GM12872 (cell line): Measurements from ENCODE around the gene RHBDD3.

Experiments
- TF ChIP-seq, protein P1 (sequence below): IDR thresholded peaks from 3 replicates; pipeline ENCODE4 v1.5.1; 2011; ENCODE audit warnings: low read depth, mild to moderate bottlenecking, low read length, moderate library complexity; ENCODE audit not compliant: insufficient read depth

RHBDD3 gene

DNA sequence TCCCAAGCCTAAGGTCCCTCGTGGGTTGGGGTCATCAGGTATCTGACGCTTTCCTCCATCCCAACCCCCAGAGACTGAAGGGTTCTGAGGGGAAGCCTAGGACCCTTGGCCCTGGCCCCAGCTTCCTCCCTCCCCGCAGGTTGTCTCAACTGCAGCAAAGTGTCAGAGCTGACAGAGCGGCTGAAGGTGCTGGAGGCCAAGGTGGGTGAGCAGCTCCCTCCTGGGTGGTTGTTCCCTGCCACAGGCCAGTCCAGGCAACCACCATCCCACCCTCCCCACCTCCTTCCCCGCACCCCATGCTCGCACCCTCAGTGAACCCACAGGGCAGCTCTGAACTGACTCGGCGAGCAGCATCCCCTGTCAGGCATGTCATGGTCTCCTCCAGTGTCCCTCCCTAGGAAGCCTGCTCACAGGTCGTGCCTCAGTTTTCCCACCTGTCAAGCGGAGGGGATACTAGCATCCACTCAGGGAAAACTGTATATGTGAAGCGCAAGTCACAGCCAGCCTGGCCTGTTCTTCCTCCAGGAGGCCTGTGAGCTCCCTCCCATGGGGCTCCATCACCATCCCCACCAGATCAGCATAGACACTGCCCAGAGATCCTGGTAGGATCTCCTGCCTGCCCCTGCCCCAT lies 41.3 kb downstream of the RHBDD3 start:
- TF ChIP-seq, protein P1, sequence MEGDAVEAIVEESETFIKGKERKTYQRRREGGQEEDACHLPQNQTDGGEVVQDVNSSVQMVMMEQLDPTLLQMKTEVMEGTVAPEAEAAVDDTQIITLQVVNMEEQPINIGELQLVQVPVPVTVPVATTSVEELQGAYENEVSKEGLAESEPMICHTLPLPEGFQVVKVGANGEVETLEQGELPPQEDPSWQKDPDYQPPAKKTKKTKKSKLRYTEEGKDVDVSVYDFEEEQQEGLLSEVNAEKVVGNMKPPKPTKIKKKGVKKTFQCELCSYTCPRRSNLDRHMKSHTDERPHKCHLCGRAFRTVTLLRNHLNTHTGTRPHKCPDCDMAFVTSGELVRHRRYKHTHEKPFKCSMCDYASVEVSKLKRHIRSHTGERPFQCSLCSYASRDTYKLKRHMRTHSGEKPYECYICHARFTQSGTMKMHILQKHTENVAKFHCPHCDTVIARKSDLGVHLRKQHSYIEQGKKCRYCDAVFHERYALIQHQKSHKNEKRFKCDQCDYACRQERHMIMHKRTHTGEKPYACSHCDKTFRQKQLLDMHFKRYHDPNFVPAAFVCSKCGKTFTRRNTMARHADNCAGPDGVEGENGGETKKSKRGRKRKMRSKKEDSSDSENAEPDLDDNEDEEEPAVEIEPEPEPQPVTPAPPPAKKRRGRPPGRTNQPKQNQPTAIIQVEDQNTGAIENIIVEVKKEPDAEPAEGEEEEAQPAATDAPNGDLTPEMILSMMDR = no peak

DNA sequence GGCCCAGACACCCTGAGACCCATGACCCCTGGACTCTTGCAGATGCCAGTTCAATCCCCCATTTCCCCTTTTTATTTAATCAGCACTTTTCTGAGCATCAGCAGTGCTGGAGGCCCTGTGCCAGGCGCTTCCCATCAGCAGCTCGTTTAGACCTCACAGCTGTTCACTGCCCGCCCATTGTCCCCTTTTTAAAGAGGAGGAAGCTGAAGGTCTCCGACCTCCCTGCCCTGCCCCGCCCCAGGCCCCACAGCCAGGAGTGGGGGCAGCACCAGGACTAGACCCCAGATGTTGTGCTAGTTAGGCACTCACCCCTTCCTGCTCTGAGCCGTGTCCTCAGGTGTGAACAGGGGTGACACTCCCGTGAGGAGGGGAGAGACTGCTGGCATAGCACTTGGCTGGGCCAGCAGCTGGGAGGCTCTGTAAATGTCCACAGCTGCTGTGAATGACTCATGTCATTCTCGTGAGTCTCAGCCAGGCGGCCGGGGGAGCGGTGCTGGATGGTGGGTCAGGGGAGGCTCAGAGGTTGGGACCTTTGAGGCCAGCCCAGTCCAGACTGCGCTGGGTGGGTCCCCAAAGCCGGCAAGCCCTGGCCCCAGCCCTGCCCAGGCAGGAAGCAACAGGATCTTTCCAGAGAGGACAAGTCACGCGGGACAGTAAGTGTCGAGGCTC lies 42.2 kb downstream of the RHBDD3 start:
- TF ChIP-seq, protein P1 = no peak

DNA sequence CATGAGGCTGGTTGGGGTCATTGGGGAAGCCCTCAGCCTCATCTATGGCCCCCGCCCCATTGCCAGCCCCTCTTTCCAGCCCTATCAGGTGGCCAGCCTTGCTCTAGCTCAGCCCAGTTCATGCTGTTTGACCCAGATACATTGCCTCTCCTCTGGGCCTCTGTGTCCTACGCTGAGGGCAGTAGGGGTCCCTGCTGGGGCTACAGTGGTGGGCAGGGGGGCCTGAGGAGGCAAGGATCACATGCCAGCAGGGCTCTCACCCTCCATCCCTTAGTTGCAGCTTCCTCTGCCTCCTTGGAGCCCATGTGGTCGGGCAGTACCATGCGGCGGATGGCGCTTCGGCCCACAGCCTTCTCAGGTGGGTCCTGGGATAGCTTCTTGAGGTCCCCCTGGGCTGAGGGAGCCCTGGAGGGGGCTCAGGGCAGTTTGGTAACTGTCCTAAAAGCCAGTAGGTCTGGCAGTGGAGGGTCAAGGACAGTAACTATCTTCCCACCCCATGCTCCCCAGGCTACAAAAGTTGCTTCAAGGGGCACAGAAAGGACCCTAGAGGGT lies 42.8 kb downstream of the RHBDD3 start:
- TF ChIP-seq, protein P1 = no peak

DNA sequence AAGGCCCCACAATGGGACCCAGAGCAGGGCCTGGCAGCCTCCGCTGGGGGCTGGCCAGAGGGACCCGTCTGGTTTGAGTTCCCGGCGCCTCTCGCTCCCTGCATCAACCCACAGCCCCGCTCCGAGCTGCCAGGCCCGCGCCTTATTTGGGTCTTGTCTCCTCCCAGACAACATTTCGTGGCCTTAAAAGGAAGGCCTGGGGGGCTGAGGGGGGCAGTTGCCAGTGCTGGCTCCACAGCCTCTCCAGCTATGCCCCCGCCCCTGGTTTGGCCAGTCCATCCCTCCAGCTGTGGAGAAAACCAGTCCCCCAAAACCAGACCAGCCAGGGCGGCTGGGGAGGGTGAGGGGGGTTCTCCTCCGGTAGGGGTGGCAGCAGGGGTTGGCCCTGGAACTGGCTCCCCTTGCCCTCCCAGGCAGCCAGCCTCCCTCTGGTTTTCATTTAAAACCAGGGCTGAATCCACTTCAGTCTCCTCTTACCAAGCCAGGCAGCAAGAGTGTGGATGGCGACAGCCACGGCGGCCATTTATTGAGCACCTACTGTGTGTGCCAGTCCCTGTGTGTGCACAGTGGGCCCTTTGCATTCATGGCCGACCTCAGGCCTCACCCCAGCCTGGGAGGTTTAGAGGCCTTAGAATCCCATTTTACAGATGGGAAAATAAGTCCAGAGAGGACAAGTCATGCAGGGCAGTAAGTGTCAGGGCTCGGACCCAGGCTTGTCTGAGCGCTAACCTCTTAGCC lies 43.5 kb downstream of the RHBDD3 start:
- TF ChIP-seq, protein P1 = no peak

DNA sequence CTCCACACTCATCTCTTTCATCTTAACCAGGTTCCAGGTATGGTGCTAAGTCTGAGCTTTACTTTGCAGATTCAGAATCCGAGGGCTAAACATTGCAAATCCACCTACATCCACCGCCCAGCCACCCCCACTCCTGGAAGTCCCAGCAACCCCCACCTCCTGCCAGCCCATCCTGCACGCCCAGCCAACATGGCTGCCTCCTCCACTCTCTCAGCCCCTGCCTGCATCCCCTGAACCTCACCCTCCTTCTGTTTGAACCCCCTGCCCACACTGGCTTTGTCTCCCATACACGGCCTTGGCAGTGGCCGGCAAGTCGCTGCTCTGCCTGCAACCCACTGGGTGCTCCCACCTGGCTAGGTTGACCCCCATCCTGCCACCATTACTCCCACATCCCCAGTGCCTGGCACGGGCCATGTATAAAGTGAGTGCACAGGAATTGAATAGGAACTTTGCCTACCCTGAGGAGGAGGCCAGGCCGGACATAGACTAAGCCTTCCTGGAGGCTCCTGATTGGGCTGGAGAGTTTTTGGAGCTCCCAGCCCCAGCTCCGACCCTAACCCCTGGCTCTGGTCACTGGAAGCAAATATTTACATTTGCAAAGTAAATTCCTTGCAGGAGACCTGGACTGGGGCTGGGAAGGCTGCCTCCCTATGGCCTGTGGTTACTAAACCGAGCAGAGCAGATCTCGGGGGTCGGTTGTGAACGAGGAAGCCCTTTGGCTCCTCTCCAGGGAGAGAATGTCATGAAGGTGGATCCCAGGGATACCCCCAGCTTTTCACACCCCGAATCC lies 47.7 kb downstream of the RHBDD3 start:
- TF ChIP-seq, protein P1 = no peak

DNA sequence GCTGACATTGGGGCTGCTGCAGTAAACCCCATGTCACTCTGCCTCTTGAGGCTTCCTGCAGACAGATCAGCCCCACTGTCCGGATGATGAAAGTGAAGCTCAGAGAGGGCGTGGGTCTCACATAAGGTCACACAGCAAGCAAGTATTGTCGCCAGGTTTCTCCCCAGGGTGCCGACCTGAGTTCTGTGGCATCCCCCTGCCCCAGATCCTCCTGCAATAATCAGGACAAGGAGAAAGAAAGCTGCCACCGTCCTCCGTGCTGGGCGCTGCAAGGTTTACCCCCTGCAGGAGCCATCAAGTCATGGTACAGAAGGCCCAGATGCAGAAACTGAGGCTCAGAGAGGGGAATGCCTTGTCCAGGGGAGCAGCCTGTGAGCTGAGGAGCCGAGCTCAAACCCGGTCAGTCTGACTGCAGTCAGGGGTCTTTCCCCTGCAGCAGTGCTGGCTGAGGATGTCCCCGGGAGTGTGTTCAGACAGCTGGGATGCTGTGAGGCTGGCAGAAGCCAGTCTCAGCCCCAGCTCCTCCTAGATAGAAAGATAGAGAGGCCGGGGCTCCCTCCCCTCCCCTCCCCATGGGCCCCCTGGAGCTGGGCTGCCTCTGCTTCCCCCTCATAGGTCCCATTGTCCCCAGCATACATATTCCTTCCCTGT lies 48.9 kb downstream of the RHBDD3 start:
- TF ChIP-seq, protein P1 = no peak
